GM10266 (cell line): Measurements from ENCODE around the gene KL.

ENCODE experiments used
- DNase-seq: peaks from one replicate; pipeline ENCODE4 v3.0.0; 2012; ENCODE audit errors: extremely low spot score
- TF ChIP-seq, protein P1 (sequence below): IDR thresholded peaks from 2 replicates; pipeline ENCODE4 v1.5.1; 2012; ENCODE audit warnings: mild to moderate bottlenecking, low read depth; ENCODE audit not compliant: control insufficient read depth, insufficient read depth; ENCODE audit errors: missing control alignments

The KL gene

GRCh38 chr13:32988608-32989289 lies 27.5 kb upstream of the KL start:
- DNase-seq = peak; percentile 14
- TF ChIP-seq, protein P1, sequence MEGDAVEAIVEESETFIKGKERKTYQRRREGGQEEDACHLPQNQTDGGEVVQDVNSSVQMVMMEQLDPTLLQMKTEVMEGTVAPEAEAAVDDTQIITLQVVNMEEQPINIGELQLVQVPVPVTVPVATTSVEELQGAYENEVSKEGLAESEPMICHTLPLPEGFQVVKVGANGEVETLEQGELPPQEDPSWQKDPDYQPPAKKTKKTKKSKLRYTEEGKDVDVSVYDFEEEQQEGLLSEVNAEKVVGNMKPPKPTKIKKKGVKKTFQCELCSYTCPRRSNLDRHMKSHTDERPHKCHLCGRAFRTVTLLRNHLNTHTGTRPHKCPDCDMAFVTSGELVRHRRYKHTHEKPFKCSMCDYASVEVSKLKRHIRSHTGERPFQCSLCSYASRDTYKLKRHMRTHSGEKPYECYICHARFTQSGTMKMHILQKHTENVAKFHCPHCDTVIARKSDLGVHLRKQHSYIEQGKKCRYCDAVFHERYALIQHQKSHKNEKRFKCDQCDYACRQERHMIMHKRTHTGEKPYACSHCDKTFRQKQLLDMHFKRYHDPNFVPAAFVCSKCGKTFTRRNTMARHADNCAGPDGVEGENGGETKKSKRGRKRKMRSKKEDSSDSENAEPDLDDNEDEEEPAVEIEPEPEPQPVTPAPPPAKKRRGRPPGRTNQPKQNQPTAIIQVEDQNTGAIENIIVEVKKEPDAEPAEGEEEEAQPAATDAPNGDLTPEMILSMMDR = no peak

- DNase-seq = no peak
- TF ChIP-seq, protein P1 = no peak
These were observed 26.9 kb upstream of the KL start for GRCh38 chr13:32989290-32989667.

DNA sequence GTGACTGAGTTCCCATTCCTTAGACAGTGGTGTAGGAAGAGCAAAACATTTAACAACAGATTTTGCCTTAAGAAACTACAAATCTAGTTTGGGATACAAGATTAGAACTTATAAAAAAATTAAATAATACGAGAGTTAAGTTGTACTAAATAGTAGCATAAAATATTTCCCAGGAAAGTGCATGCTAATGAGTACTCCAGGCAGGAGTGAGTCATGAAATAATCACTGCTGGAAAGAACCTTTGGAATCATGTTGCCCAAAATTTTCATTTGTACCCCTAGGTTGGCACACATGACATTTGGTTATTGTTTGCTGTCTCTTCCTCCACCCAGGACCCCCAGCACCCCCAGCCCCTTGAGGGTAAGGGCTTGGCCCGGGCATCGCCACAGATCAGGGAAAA lies 26.3 kb upstream of the KL start:
- TF ChIP-seq, protein P1 = no peak
- DNase-seq = no peak

- TF ChIP-seq, protein P1 = no peak
- DNase-seq = no peak
These were observed 23.1 kb upstream of the KL start for GRCh38 chr13:32993145-32993544.

DNA sequence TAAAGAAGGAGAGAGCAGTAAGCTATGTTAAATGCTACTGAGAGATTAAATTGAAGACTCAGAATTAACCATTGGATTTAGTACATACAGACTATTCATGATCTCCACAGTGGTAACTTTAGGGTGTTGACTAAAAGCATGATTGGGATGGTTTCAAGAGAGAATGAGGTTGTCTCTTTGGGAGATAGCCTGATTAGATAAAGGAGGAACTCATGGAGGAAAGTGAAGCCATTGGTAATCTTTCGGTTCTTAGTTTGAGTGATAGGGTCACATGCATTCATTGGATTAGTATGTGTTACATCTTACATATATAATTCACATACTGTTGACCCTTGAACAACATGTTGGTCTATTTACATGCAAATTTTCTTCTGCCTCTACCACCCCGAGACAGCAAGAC lies 18.8 kb upstream of the KL start:
- TF ChIP-seq, protein P1 = no peak
- no peak for DNase-seq

GRCh38 chr13:32998966-32999365 lies 17.3 kb upstream of the KL start:
- no peak for DNase-seq
- TF ChIP-seq, protein P1 = no peak

DNA sequence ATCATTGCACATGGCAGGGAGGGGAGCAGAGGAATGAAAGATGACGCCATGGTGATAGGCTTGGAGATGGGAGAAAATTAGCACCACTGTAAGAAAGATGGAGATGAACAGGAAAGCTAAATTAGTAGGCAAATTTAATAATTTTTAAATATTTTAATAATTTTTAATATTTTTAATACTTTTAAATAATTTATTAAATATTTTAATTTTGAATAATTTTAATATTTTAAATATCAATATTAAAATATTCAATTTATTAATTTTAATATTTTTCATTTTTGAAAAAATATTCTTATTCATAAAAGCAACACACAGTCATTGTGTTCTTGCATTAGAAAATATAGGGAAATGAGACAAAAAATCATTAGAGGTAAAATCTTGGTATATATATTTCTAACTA lies 15.9 kb upstream of the KL start:
- no peak for DNase-seq
- TF ChIP-seq, protein P1 = no peak
